ENCODE measurements around the gene IL17B.

Gene IL17B

DNA sequence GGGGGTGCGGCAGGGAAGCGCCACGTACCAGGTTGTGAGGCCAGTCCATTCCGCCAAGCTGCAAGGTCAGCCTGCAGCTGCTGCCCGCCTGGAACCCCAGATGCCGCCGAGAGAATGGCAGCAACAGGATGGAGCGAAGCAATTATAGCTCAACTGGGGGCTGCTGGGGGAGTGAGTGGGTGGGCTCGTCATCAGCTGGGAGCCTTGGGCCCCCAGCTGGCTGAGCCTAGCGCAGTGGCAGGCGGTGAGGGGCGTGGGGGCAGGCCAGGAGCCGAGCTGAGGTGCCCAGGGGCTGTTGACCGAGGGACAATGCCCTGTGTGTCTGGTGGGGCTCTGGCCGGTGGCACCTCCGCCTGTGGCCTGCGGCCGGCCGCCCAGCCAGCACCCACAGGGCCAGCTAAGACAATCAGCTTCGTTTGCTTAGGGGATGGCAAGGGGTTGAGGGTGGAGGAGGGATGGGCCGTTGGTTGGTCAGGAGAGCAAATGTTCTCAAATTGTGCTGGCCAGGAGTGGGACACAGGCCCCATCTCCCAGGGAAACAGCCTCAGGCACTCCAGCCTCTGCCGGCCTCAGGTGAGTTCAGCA, at the start of gene IL17B:
Gene IL17B (minus strand): TSS at position 116 of the 585 bp plus-strand sequence. CDS start 67 bp downstream, at position 49.
- Histone ChIP-seq H3K4me3 (ENCODE audit: low read length) (no peak within 1 kb of the TSS), H3K27ac (ENCODE audit: low read depth, low read length) (peak within 1 kb of the TSS; percentile 99), H3K4me1 (ENCODE audit: control insufficient read depth, insufficient read depth, low read length) (peaks cover 33% of the 10 kb centered on the region), H3K27me3 (ENCODE audit: control insufficient read depth, insufficient read depth, low read length) (no peaks in the 10 kb centered on the region), H3K9ac (ENCODE audit: low read length) (no peak within 1 kb of the TSS), H3K36me3 (ENCODE audit: control insufficient read depth, insufficient read depth, low read length) (no peaks in the 10 kb centered on the region)

DNA sequence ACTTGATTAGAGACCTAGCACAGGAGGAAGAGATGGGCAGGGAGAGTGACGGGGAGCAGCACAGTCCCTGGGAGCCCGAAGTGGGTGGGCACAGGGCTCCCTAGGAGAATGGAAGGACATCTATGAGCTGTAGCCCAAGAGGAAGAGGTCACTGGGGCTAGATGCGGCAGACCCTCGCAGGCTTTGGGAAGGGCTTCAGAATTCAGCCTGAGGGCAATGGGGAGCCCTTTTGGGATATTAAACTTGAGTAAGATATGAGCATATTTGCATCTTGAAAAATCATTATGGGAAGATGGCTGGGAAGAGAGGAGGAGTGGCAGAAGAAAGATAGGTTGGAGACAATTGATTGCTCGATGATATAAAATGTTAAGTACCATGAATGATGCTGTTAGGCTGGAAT, 48.9 kb upstream of the IL17B start:
- peak overlapping the region; percentile 88 for H3K27ac ChIP-seq (ENCODE audit: low read depth, low read length)
- no peak overlapping the region for H3K9ac ChIP-seq (ENCODE audit: low read length)
- H3K36me3 ChIP-seq (ENCODE audit: control insufficient read depth, insufficient read depth, low read length), result peaks cover 66% of the 10 kb centered on the region
- no peaks in the 10 kb centered on the region for H3K27me3 ChIP-seq (ENCODE audit: control insufficient read depth, insufficient read depth, low read length)
- no peak overlapping the region for H3K4me3 ChIP-seq (ENCODE audit: low read length)
- peaks cover 10% of the 10 kb centered on the region for H3K4me1 ChIP-seq (ENCODE audit: control insufficient read depth, insufficient read depth, low read length)

DNA sequence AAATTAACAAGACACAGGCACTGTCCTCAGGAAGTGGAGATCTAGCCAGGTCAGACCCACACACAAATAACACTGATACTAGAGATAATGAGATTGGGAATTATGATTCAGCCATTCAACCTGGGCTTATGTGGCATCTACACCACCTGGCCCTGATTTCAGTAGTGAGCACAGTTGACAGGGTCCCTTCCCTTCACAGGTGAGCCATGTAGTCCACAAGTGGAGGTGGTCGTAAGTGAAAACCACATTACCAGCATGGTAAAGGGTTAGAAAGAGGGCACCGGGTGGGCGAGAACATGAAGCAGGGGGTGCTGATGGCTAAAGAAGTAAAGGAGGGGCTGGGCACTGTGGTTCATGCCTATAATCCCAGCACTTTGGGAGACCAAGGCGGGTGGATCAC, 48.3 kb upstream of the IL17B start:
- Histone ChIP-seq H3K27me3 (ENCODE audit: control insufficient read depth, insufficient read depth, low read length) (no peaks in the 10 kb centered on the region), H3K9ac (ENCODE audit: low read length) (no peak overlapping the region), H3K4me1 (ENCODE audit: control insufficient read depth, insufficient read depth, low read length) (peaks cover 11% of the 10 kb centered on the region), H3K36me3 (ENCODE audit: control insufficient read depth, insufficient read depth, low read length) (peaks cover 67% of the 10 kb centered on the region), H3K4me3 (ENCODE audit: low read length) (no peak overlapping the region), H3K27ac (ENCODE audit: low read depth, low read length) (peak overlapping the region; percentile 82)

DNA sequence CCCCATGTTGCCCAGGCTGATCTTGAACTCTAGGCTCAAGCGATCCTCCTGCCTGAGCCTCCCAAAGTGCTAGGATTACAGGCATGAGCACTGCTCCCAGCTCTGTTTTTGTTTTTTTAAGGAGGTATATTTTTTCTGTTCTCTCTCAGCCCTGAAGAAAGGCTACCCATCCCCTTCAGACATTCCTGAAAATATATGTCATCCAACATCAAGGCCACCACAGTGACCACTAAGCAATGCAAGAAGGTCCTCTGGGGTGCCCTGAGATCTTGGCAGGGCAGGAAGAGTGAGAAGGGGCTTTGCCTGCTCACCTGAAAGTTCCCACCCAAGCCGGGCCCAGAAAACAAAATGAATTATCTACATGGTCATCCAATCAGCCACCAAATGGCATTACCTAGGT, 47.8 kb upstream of the IL17B start:
- Histone ChIP-seq H3K9ac (ENCODE audit: low read length) (no peak overlapping the region), H3K27me3 (ENCODE audit: control insufficient read depth, insufficient read depth, low read length) (no peaks in the 10 kb centered on the region), H3K4me3 (ENCODE audit: low read length) (no peak overlapping the region), H3K4me1 (ENCODE audit: control insufficient read depth, insufficient read depth, low read length) (peaks cover 11% of the 10 kb centered on the region), H3K27ac (ENCODE audit: low read depth, low read length) (peak overlapping the region; percentile 82), H3K36me3 (ENCODE audit: control insufficient read depth, insufficient read depth, low read length) (peaks cover 71% of the 10 kb centered on the region)

- H3K36me3 ChIP-seq (ENCODE audit: control insufficient read depth, insufficient read depth, low read length), result peaks cover 80% of the 10 kb centered on the region
Measured at GRCh38 chr5:149425729-149426128, 46.6 kb upstream of the IL17B start.

GRCh38 chr5:149424371-149425315, 45.6 kb upstream of the IL17B start:
- Histone ChIP-seq H3K27me3 (ENCODE audit: control insufficient read depth, insufficient read depth, low read length) (no peaks in the 10 kb centered on the region), H3K4me1 (ENCODE audit: control insufficient read depth, insufficient read depth, low read length) (peaks cover 28% of the 10 kb centered on the region), H3K36me3 (ENCODE audit: control insufficient read depth, insufficient read depth, low read length) (peaks cover 82% of the 10 kb centered on the region), H3K4me3 (ENCODE audit: low read length) (no peak overlapping the region), H3K27ac (ENCODE audit: low read depth, low read length) (peak overlapping the region; percentile 99), H3K9ac (ENCODE audit: low read length) (no peak overlapping the region)

More at GRCh38 chr5:149425729-149426128, 46.6 kb upstream of the IL17B start:
- no peak overlapping the region for H3K4me3 ChIP-seq (ENCODE audit: low read length)
- H3K27ac ChIP-seq (ENCODE audit: low read depth, low read length), result peak overlapping the region; percentile 99
- no peaks in the 10 kb centered on the region for H3K27me3 ChIP-seq (ENCODE audit: control insufficient read depth, insufficient read depth, low read length)
- H3K9ac ChIP-seq (ENCODE audit: low read length), result peak overlapping the region; percentile 32
- peaks cover 17% of the 10 kb centered on the region for H3K4me1 ChIP-seq (ENCODE audit: control insufficient read depth, insufficient read depth, low read length)

GRCh38 chr5:149423794-149424268, 44.7 kb upstream of the IL17B start:
- peak overlapping the region; percentile 18 for H3K4me3 ChIP-seq (ENCODE audit: low read length)
- peak overlapping the region; percentile 99 for H3K27ac ChIP-seq (ENCODE audit: low read depth, low read length)
- no peaks in the 10 kb centered on the region for H3K27me3 ChIP-seq (ENCODE audit: control insufficient read depth, insufficient read depth, low read length)
- H3K9ac ChIP-seq (ENCODE audit: low read length), result peak overlapping the region; percentile 28
- peaks cover 82% of the 10 kb centered on the region for H3K36me3 ChIP-seq (ENCODE audit: control insufficient read depth, insufficient read depth, low read length)
- peaks cover 34% of the 10 kb centered on the region for H3K4me1 ChIP-seq (ENCODE audit: control insufficient read depth, insufficient read depth, low read length)

DNA sequence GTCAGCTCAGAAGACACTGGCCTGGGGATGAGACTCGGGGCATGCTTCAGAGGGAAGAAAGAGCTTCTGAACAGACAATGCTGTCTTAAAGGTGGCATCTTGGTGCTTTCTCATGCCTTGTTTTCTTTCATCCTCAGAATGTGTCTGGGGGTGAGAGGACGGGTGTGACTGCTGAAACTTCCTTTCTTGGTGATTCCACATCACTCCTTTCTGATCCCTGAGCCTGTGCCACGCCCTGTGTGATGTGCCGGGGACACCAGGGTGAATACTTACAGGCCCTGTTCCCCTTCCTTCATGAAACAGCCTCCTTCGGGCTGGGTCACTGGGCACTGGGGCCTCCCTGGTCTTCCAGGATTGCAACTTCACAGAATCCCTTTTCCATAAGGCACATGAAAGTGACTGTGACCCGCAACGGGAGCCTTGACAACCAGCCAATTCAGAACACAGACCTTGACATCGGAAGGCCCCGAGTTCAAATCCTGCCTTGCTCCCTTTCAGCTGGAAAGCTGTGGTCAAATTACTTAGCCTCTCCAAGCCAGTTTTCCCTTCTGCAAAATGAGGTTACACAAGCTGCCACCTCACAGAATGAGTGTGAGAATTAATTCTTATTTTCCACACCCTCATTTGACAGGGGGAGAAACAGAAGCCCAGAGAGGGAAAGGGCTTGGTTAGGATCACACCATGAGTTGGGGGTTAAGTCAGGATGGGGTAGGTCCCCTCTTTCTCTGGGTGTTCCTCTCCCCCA, 44.1 kb upstream of the IL17B start:
- no peaks in the 10 kb centered on the region for H3K27me3 ChIP-seq (ENCODE audit: control insufficient read depth, insufficient read depth, low read length)
- peak overlapping the region; percentile 28 for H3K9ac ChIP-seq (ENCODE audit: low read length)

DNA sequence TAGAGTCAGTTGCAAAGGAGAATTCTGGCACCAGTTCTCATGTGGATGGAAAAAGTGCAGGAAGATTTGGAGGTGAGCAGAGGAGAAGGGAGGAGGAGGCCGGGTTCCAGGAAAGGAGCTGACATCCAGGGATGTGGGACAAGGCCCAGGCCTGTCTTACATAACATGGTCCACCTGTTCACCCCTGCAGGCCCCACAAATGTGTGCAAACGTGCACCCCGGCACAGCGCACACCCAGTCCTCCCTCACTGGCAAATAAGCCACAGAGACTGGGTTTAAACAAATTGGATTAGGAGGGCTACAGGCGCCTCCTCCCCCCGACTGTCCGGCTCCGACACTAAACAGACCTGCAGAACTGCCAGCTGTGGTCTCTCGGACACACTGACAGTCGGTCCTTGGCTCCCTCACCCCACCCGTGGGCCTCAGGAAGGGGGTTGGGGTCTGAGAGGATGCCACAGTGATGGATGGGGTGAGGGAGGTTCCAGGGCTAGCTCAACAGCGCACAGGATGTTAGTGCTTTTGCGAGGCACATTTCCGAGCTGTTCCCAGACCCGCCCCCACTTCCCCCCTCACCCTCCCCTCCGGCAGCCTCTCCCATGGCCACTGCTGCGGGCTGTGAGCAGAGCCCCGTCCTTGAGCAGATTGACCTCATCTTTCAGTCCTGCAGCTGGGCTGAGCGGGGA, 43.4 kb upstream of the IL17B start:
- no peak overlapping the region for H3K9ac ChIP-seq (ENCODE audit: low read length)
- H3K36me3 ChIP-seq (ENCODE audit: control insufficient read depth, insufficient read depth, low read length), result peaks cover 74% of the 10 kb centered on the region
- H3K4me3 ChIP-seq (ENCODE audit: low read length), result peak overlapping the region; percentile 16
- peaks cover 44% of the 10 kb centered on the region for H3K4me1 ChIP-seq (ENCODE audit: control insufficient read depth, insufficient read depth, low read length)
- peak overlapping the region; percentile 99 for H3K27ac ChIP-seq (ENCODE audit: low read depth, low read length)
- no peaks in the 10 kb centered on the region for H3K27me3 ChIP-seq (ENCODE audit: control insufficient read depth, insufficient read depth, low read length)

More for the DNA sequence above, 44.1 kb upstream of the IL17B start:
- Histone ChIP-seq H3K36me3 (ENCODE audit: control insufficient read depth, insufficient read depth, low read length) (peaks cover 77% of the 10 kb centered on the region), H3K4me1 (ENCODE audit: control insufficient read depth, insufficient read depth, low read length) (peaks cover 39% of the 10 kb centered on the region), H3K4me3 (ENCODE audit: low read length) (peak overlapping the region; percentile 18), H3K27ac (ENCODE audit: low read depth, low read length) (peak overlapping the region; percentile 99)

GRCh38 chr5:149421834-149422233, 42.7 kb upstream of the IL17B start:
- peak overlapping the region; percentile 16 for H3K4me3 ChIP-seq (ENCODE audit: low read length)
- H3K9ac ChIP-seq (ENCODE audit: low read length), result no peak overlapping the region
- H3K27ac ChIP-seq (ENCODE audit: low read depth, low read length), result peak overlapping the region; percentile 99
- H3K36me3 ChIP-seq (ENCODE audit: control insufficient read depth, insufficient read depth, low read length), result peaks cover 69% of the 10 kb centered on the region
- H3K4me1 ChIP-seq (ENCODE audit: control insufficient read depth, insufficient read depth, low read length), result peaks cover 51% of the 10 kb centered on the region
- H3K27me3 ChIP-seq (ENCODE audit: control insufficient read depth, insufficient read depth, low read length), result no peaks in the 10 kb centered on the region

DNA sequence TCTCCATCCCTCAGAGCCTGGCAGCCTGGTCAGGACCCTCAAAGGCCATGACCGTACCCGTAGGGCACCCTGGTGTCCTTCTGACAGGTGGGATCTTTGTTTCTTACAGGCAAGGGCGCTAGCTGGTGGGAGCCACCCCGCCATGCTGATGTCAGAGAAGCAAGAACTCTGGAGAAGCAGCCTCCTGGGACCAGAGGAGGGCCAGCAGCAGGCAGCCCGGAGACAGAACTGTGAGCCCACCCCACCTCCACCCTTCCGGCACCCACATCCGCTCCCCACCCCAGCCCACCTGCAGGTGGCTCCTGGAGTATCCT, 42.2 kb upstream of the IL17B start:
- Histone ChIP-seq H3K27ac (ENCODE audit: low read depth, low read length) (peak overlapping the region; percentile 99), H3K4me1 (ENCODE audit: control insufficient read depth, insufficient read depth, low read length) (peaks cover 56% of the 10 kb centered on the region), H3K4me3 (ENCODE audit: low read length) (no peak overlapping the region), H3K36me3 (ENCODE audit: control insufficient read depth, insufficient read depth, low read length) (peaks cover 68% of the 10 kb centered on the region), H3K9ac (ENCODE audit: low read length) (no peak overlapping the region), H3K27me3 (ENCODE audit: control insufficient read depth, insufficient read depth, low read length) (no peaks in the 10 kb centered on the region)
